Osteocyte (in vitro differentiated cells): ENCODE results near the gene PDGFC. TPM values are rescaled to one million over a fixed set of nuclear protein-coding genes. Genes with fewer than 3 reads are reported as not detected.

ENCODE experiments used
- DNase-seq: peaks from one replicate; pipeline ENCODE4 v3.0.0; 2021; ENCODE audit warnings: mixed read lengths; ENCODE audit not compliant: unreplicated experiment; ENCODE audit errors: extremely low spot score
- H3K27ac Mint-ChIP-seq: one replicate; pipeline ENCODE4 v1.8.0; 2021; ENCODE audit warnings: mild to moderate bottlenecking, mixed read lengths; ENCODE audit not compliant: unreplicated experiment
- H3K27me3 Mint-ChIP-seq: one replicate; pipeline ENCODE4 v1.8.0; 2021; ENCODE audit warnings: mixed read lengths; ENCODE audit not compliant: unreplicated experiment
- H3K36me3 Mint-ChIP-seq: one replicate; pipeline ENCODE4 v1.8.0; 2021; ENCODE audit warnings: mixed read lengths; ENCODE audit not compliant: unreplicated experiment
- H3K4me1 Mint-ChIP-seq: one replicate; pipeline ENCODE4 v1.8.0; 2021; ENCODE audit warnings: mixed read lengths; ENCODE audit not compliant: unreplicated experiment
- H3K4me3 Mint-ChIP-seq: one replicate; pipeline ENCODE4 v1.8.0; 2021; ENCODE audit warnings: mild to moderate bottlenecking, moderate library complexity, mixed read lengths; ENCODE audit not compliant: unreplicated experiment
- H3K9me3 Mint-ChIP-seq: one replicate; pipeline ENCODE4 v1.8.0; 2021; ENCODE audit warnings: mixed read lengths; ENCODE audit not compliant: unreplicated experiment
- CTCF ChIP-seq: fragments of 200-600 bp; sonication (generic); IDR thresholded peaks from 2 replicates; pipeline ENCODE4 v1.5.0; 2021; ENCODE audit warnings: antibody characterized with exemption, mild to moderate bottlenecking, moderate library complexity
- long read RNA-seq: library from polyadenylated mRNA; unstranded; transcript quantifications from one replicate; pipeline ENCODE4 v2.0.0, GENCODE V29; 2021
- total RNA-seq: library from RNA; stranded (reverse); gene quantifications from 2 replicates; pipeline ENCODE4 v1.2.1, GENCODE V29; 2021

The PDGFC gene
- total RNA-seq = 21.8 and 25.4 TPM in 2 replicates
- long read RNA-seq, full-length matches to known transcripts = 45 of 62 reads
- long read RNA-seq, partial matches to known transcripts = 4 of 62 reads
- long read RNA-seq, other reads (novel, unspliced or antisense) = 13 of 62 reads

- DNase-seq = peak; percentile 91
- no peaks in the 10 kb centered on the region for H3K36me3 Mint-ChIP-seq
- H3K4me1 Mint-ChIP-seq = peaks cover 81% of the 10 kb centered on the region
- no peaks in the 10 kb centered on the region for H3K27me3 Mint-ChIP-seq
- no peaks in the 10 kb centered on the region for H3K9me3 Mint-ChIP-seq
- peak; percentile 70 for TF ChIP-seq CTCF
- H3K27ac Mint-ChIP-seq = peak within 1 kb of the TSS; percentile 88
- peak within 1 kb of the TSS; percentile 91 for H3K4me3 Mint-ChIP-seq
Measured at GRCh38 chr4:156971676-156972378, at the start of gene PDGFC. Gene PDGFC (minus strand): TSS chr4:156971799. CDS start chr4:156970903, 896 bp downstream.

GRCh38 chr4:157020882-157021281, 49.3 kb upstream of the PDGFC start:
- no peaks in the 10 kb centered on the region for H3K36me3 Mint-ChIP-seq
- no peak overlapping the region for H3K4me3 Mint-ChIP-seq
- no peak for TF ChIP-seq CTCF
- no peak overlapping the region for H3K27ac Mint-ChIP-seq
- no peaks in the 10 kb centered on the region for H3K9me3 Mint-ChIP-seq
- no peaks in the 10 kb centered on the region for H3K4me1 Mint-ChIP-seq
- no peak for DNase-seq
- H3K27me3 Mint-ChIP-seq = no peaks in the 10 kb centered on the region

- Mint-ChIP-seq H3K27me3 (no peaks in the 10 kb centered on the region), H3K4me3 (no peak overlapping the region), H3K27ac (no peak overlapping the region), H3K36me3 (no peaks in the 10 kb centered on the region), H3K9me3 (no peaks in the 10 kb centered on the region), H3K4me1 (peaks cover 12% of the 10 kb centered on the region)
- no peak for TF ChIP-seq CTCF
- no peak for DNase-seq
Measured at GRCh38 chr4:157018920-157019490, 47.4 kb upstream of the PDGFC start.

GRCh38 chr4:157014621-157015591, 43.3 kb upstream of the PDGFC start:
- Mint-ChIP-seq H3K36me3 (no peaks in the 10 kb centered on the region), H3K27ac (peak overlapping the region; percentile 2), H3K4me1 (peaks cover 14% of the 10 kb centered on the region), H3K4me3 (no peak overlapping the region), H3K27me3 (no peaks in the 10 kb centered on the region), H3K9me3 (no peaks in the 10 kb centered on the region)
- no peak for DNase-seq
- no peak for TF ChIP-seq CTCF
